ENCODE measurements around the gene SLC12A1. TPM values are rescaled to one million over a fixed set of nuclear protein-coding genes. Genes with fewer than 3 reads are reported as not detected.

The SLC12A1 gene
- polyA plus RNA-seq, 3 donors, result not detected

- Histone ChIP-seq H3K27ac (ENCODE audit: low read depth in 1 of 2, low read length in 2 of 2) (peak overlapping the region; percentile 74 to 93), H2AFZ (ENCODE audit: insufficient read depth, low read depth, low read length, poor library complexity, severe bottlenecking) (peak overlapping the region; percentile 92), H3K4me2 (replicated peaks; ENCODE audit: extremely low read depth, low read length, poor library complexity, severe bottlenecking) (peak overlapping the region; percentile 93), H3K79me2 (ENCODE audit: insufficient read depth, low read length) (peaks cover 63% of the 10 kb centered on the region), H3K4me3 (replicated peaks in 1 of 3; ENCODE audit: low read depth in 2 of 3, low read length in 3 of 3) (peak overlapping the region; percentile 76 to 90 (median 77)), H3K36me3 (replicated peaks in 1 of 2; ENCODE audit: control insufficient read depth in 1 of 2, insufficient read depth in 2 of 2, low read length in 2 of 2) (peaks cover 17 to 25% of the 10 kb centered on the region in 2 donors), H3K27me3 (ENCODE audit: control insufficient read depth in 2 of 2, insufficient read depth in 2 of 2, low read length in 2 of 2) (no peaks in the 10 kb centered on the region), H3K4me1 (ENCODE audit: control insufficient read depth in 1 of 2, insufficient read depth in 2 of 2, low read length in 2 of 2) (peaks cover 12 to 20% of the 10 kb centered on the region in 2 donors), H3K9ac (ENCODE audit: insufficient read depth, low read length, poor library complexity, severe bottlenecking) (peak overlapping the region; percentile 84), H4K20me1 (ENCODE audit: insufficient read depth, low read length) (peaks cover 18% of the 10 kb centered on the region), H3K9me3 (replicated peaks in 1 of 2; ENCODE audit: control insufficient read depth in 1 of 2, insufficient read depth in 1 of 2, low read length in 2 of 2) (no peaks in the 10 kb centered on the region)
- peak in 2 of 3 donors; percentile 49 to 52 for DNase-seq
- Mint-ChIP-seq H3K4me1 (peaks cover 36% of the 10 kb centered on the region), H3K9me3 (no peaks in the 10 kb centered on the region), H3K36me3 (peaks cover 22 to 23% of the 10 kb centered on the region in 2 donors), H3K27ac (peak overlapping the region; percentile 85 to 99 (median 96)), H3K4me3 (peak overlapping the region; percentile 90 to 99), H3K27me3 (ENCODE audit: low read depth in 3 of 3) (no peaks in the 10 kb centered on the region)
- under 1% methylated on average over 53 of the region's 64 CpGs for WGBS (ENCODE audit: insufficient coverage)
- TF ChIP-seq CTCF (IDR thresholded peaks at IDR 0.05), result no peak
- intact Hi-C loops (cut with micrococcal nuclease), result loop anchor here in 1 of 2 donors (10.0 kb wide), 1 partner anchor 483 kb away; the partner anchor contains the start of gene CEP152
Observed at GRCh38 chr15:48331796-48332641, 125.9 kb downstream of the SLC12A1 start.

- H2AFZ ChIP-seq (ENCODE audit: insufficient read depth, low read depth, low read length, poor library complexity, severe bottlenecking), result no peak overlapping the region
- H3K9ac ChIP-seq (ENCODE audit: insufficient read depth, low read length, poor library complexity, severe bottlenecking), result no peak overlapping the region
- Mint-ChIP-seq H3K36me3 (peaks cover 20 to 23% of the 10 kb centered on the region in 2 donors), H3K4me1 (peaks cover 36% of the 10 kb centered on the region), H3K9me3 (no peaks in the 10 kb centered on the region), H3K4me3 (peak overlapping the region; percentile 90 to 99), H3K27me3 (ENCODE audit: low read depth in 3 of 3) (no peaks in the 10 kb centered on the region), H3K27ac (peak overlapping the region in 2 of 7 donors; percentile 70 to 92)
- H3K4me1 ChIP-seq (ENCODE audit: control insufficient read depth in 1 of 2, insufficient read depth in 2 of 2, low read length in 2 of 2), result peaks cover 12 to 20% of the 10 kb centered on the region in 2 donors
- peaks cover 67% of the 10 kb centered on the region for H3K79me2 ChIP-seq (ENCODE audit: insufficient read depth, low read length)
- intact Hi-C loops (cut with micrococcal nuclease), result loop anchor here in 1 of 2 donors (10.0 kb wide), 1 partner anchor 482 kb away; the partner anchor contains the start of gene CEP152
- peaks cover 18% of the 10 kb centered on the region for H4K20me1 ChIP-seq (ENCODE audit: insufficient read depth, low read length)
- peaks cover 18 to 31% of the 10 kb centered on the region in 2 donors for H3K36me3 ChIP-seq (replicated peaks in 1 of 2; ENCODE audit: control insufficient read depth in 1 of 2, insufficient read depth in 2 of 2, low read length in 2 of 2)
- H3K9me3 ChIP-seq (replicated peaks in 1 of 2; ENCODE audit: control insufficient read depth in 1 of 2, insufficient read depth in 1 of 2, low read length in 2 of 2), result no peaks in the 10 kb centered on the region
- peak overlapping the region; percentile 93 for H3K4me2 ChIP-seq (replicated peaks; ENCODE audit: extremely low read depth, low read length, poor library complexity, severe bottlenecking)
- no peaks in the 10 kb centered on the region for H3K27me3 ChIP-seq (ENCODE audit: control insufficient read depth in 2 of 2, insufficient read depth in 2 of 2, low read length in 2 of 2)
- peak overlapping the region in 1 of 3 experiments; percentile 90 for H3K4me3 ChIP-seq (replicated peaks in 1 of 3; ENCODE audit: low read depth in 2 of 3, low read length in 3 of 3)
- DNase-seq, result no peak
- H3K27ac ChIP-seq (ENCODE audit: low read depth in 1 of 2, low read length in 2 of 2), result no peak overlapping the region
- no peak for TF ChIP-seq CTCF (IDR thresholded peaks at IDR 0.05)
- 27% methylated on average over 4 of the region's 9 CpGs for WGBS (ENCODE audit: insufficient coverage)
Observed at GRCh38 chr15:48332642-48333034, 126.5 kb downstream of the SLC12A1 start.

Measured in CD14-positive monocyte (primary cell).